Esophagus squamous epithelium (tissue), 5 donors: ENCODE measurements around the gene PIGR. TPM values are rescaled to one million over a fixed set of nuclear protein-coding genes. Genes with fewer than 3 reads are reported as not detected.

ENCODE experiments used
- DNase-seq: peaks from one replicate; lab custom pipeline; 2025; lab: John Stamatoyannopoulos, UW
- H3K27ac ChIP-seq, 4 donors: fragments of 200-600 bp; sonication (generic); one replicate each; pipeline ENCODE4 v1.5.1; 2016 to 2019; ENCODE audit warnings: mild to moderate bottlenecking in 1 of 4
- H3K27me3 ChIP-seq, 4 donors: fragments of 200-600 bp; sonication (generic); 1 replicate in 3 of 4; 2 replicates in 1 of 4; pipeline versions ENCODE4 v1.5.1 to v1.6.0; 2017 to 2021; ENCODE audit warnings: antibody characterized with exemption in 1 of 4
- H3K36me3 ChIP-seq, 3 donors: fragments of 200-600 bp; sonication (generic); one replicate each; pipeline ENCODE4 v1.5.1; 2016 to 2019
- H3K4me1 ChIP-seq, 3 donors: fragments of 200-600 bp; sonication (generic); one replicate each; pipeline ENCODE4 v1.5.1; 2017 to 2019
- H3K4me3 ChIP-seq, 4 donors: fragments of 200-600 bp; sonication (generic); 1 replicate in 3 of 4; 2 replicates in 1 of 4; pipeline ENCODE4 v1.5.1; 2016 to 2019; ENCODE audit warnings: mild to moderate bottlenecking in 2 of 4, moderate library complexity in 1 of 4
- H3K9me3 ChIP-seq, 3 donors: fragments of 200-600 bp; sonication (generic); one replicate each; pipeline ENCODE4 v1.5.1; 2016 to 2019
- POLR2A ChIP-seq, 4 donors: fragments of 450-650 bp; IDR thresholded peaks; one replicate each; pipeline ENCODE4 v1.6.1; 2017; ENCODE audit warnings: antibody characterized with exemption in 4 of 4, mild to moderate bottlenecking in 4 of 4, moderate library complexity in 3 of 4
- WGBS, 2 donors: methylation state at CpG; one replicate each; pipeline ENCODE4 v1.1.5; 2018; 5-methylcytosine and 5-hydroxymethylcytosine counted together
- intact Hi-C: fragments of 100-400 bp; cut with DNase I; formaldehyde crosslinking; loops from one replicate; pipeline ENCODE4 v1.15.0; 2022
- total RNA-seq, 4 donors: library from RNA; depleted of rRNA; stranded (reverse); fragments of >200 nt; gene quantifications; one replicate each; pipeline ENCODE4 v1.1.0, GENCODE V29; 2016
- TF ChIP-seq, protein P1 (sequence below), 6 experiments: fragments of 450-650 bp in 4 of 6; fragments of 200-600 bp in 2 of 6; sonication (generic) in 2 of 6; IDR thresholded peaks; one replicate each; pipeline ENCODE4 v1.5.1; 2016 to 2019; ENCODE audit warnings: antibody characterized with exemption in 6 of 6, mild to moderate bottlenecking in 4 of 6, moderate library complexity in 4 of 6
- donor health status: DM: yes; HTN: yes; CAD: no.

Gene PIGR
- total RNA-seq, 4 donors from 2014 or later = 0.99 to 144 (median 1.1) TPM; not detected in 1

- H3K4me1 ChIP-seq = peaks cover 0 to 9% (median 6%) of the 10 kb centered on the region in 3 donors
- 43 to 55% methylated on average over 6 to 7 of the region's 7 CpGs for WGBS, 2 donors
- intact Hi-C loops = loop anchor here (5.0 kb wide), 1 partner anchor 55 kb away; no protein-coding TSS in a partner anchor
- peak within 1 kb of the TSS in 2 of 4 donors; percentile 28 to 42 for H3K4me3 ChIP-seq
- TF ChIP-seq, protein P1, sequence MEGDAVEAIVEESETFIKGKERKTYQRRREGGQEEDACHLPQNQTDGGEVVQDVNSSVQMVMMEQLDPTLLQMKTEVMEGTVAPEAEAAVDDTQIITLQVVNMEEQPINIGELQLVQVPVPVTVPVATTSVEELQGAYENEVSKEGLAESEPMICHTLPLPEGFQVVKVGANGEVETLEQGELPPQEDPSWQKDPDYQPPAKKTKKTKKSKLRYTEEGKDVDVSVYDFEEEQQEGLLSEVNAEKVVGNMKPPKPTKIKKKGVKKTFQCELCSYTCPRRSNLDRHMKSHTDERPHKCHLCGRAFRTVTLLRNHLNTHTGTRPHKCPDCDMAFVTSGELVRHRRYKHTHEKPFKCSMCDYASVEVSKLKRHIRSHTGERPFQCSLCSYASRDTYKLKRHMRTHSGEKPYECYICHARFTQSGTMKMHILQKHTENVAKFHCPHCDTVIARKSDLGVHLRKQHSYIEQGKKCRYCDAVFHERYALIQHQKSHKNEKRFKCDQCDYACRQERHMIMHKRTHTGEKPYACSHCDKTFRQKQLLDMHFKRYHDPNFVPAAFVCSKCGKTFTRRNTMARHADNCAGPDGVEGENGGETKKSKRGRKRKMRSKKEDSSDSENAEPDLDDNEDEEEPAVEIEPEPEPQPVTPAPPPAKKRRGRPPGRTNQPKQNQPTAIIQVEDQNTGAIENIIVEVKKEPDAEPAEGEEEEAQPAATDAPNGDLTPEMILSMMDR (IDR thresholded peaks at IDR 0.05) = no peak
- peak in 2 of 4 donors; percentile 18 to 70 for TF ChIP-seq POLR2A (IDR thresholded peaks at IDR 0.05)
- no peak for DNase-seq
- no peaks in the 10 kb centered on the region for H3K27me3 ChIP-seq
- H3K9me3 ChIP-seq = no peaks in the 10 kb centered on the region
- no peaks in the 10 kb centered on the region for H3K36me3 ChIP-seq
- H3K27ac ChIP-seq = peak within 1 kb of the TSS; percentile 35 to 73 (median 60)
Observed at GRCh38 chr1:206921772-206922265, 24.4 kb downstream of the PIGR start, which contains the start of gene FCMR. TSS of gene FCMR (minus strand) at chr1:206921941. CDS start at chr1:206921854, 87 bp downstream.

DNA sequence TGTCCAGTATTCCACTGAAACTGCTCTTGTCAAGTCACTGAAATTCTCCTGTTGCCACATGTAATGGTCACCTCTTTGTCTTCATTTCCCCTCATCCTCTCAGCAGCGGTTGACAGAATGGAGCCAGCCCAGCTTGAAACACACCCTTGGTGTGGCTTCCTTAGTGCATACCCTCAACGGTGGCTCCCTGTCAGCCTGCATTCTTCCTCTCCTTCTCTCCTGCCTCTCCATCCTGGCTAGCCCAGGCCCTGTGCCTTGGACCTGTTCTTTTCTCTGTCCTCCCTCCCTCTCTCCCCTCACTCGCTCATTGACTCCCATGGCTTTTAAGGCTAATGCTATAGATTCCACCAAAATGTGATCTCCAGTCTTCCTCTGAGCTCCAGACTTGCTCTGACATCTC lies 28.2 kb downstream of the PIGR start:
- DNase-seq = no peak
- WGBS, 2 donors = 73 to 87% methylated on average over 3 of the region's 3 CpGs

DNA sequence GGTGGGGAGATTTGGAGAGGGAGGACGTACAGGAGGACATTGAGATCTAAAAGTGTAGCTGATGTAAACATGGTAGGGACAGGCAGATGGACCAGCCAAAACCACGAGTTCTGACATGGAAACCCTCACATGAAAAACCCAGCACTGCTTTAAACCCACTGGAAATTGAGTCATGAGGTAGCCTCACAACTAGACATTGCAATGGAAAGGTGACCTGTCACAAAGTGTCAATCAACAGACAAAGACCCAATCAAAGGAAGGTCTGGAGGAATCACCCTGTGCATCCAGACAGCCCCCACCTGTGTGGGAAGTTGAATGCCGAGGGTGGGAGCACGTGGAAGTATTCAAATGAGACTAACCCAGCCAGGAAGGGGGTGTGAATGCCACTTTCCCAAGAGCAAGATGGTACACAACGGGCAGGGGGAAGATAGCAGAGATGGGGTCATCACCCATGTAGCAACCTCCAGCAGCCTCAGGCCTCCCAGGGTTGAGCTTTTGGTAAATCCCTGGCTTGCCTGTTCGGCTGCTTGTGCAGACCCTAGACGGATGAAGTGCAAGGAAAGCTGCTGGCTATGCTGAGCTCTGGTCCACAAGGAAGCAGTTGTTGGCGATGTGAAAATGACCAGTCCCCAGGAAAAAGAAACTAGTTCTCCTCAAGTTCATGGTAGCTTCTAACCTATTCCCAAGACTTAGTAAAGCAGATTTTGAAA lies 30.1 kb downstream of the PIGR start:
- WGBS, 2 donors = 68 to 74% methylated on average over 8 of the region's 8 CpGs
- intact Hi-C loops = no loop called here
- Histone ChIP-seq H3K36me3 (no peaks in the 10 kb centered on the region), H3K27me3 (peaks cover 0 to 5% (median 0%) of the 10 kb centered on the region in 4 donors), H3K4me3 (no peak overlapping the region), H3K9me3 (no peaks in the 10 kb centered on the region), H3K27ac (no peak overlapping the region), H3K4me1 (peaks cover 0 to 12% (median 0%) of the 10 kb centered on the region in 3 donors)
- TF ChIP-seq, protein P1 (IDR thresholded peaks at IDR 0.05) = no peak
- TF ChIP-seq POLR2A (IDR thresholded peaks at IDR 0.05) = no peak
- no peak for DNase-seq

More for the DNA sequence above, 28.2 kb downstream of the PIGR start:
- intact Hi-C loops = no loop called here
- TF ChIP-seq, protein P1 (IDR thresholded peaks at IDR 0.05) = no peak
- TF ChIP-seq POLR2A (IDR thresholded peaks at IDR 0.05) = no peak
- no peak overlapping the region for H3K27ac ChIP-seq
- H3K36me3 ChIP-seq = no peaks in the 10 kb centered on the region
- H3K27me3 ChIP-seq = no peaks in the 10 kb centered on the region
- H3K4me3 ChIP-seq = peak overlapping the region in 1 of 4 donors; percentile 4
- peaks cover 0 to 9% (median 6%) of the 10 kb centered on the region in 3 donors for H3K4me1 ChIP-seq
- H3K9me3 ChIP-seq = no peaks in the 10 kb centered on the region

DNA sequence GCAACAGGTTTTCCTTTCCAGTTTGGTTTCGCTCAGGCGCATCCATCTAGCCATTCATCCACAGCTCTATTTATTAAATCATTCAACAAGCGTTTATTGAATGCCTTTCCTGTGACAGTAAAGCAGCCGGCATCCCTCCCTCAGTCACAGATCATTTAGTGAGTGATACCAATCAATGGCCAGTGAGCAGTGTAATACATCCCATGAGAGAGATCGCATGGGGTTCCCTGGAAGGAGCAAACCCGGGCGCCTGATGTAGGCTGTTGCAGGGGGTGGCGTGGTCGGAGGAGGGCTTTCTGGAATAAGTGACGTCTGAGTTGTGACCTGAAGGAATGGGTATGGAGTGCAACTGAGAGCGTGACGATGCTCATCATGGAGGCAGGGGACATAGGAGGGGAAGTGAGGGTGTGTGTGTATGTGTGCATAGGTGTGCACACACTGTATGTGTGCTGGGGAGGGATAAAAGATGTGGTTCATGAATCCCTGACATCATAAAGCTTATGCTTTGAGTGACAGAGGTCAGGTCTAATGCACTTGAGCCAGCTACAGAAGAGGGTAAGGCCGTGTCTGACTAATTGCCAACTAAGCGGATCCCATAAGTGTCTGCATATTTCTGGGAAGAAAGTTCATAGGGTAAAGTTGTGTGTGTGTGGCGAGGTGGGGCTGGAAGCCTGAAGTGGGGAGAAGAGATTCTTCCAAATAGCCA lies 31.1 kb downstream of the PIGR start:
- no peaks in the 10 kb centered on the region for H3K9me3 ChIP-seq
- no peak for DNase-seq
- H3K27ac ChIP-seq = no peak overlapping the region
- intact Hi-C loops = no loop called here
- peaks cover 0 to 18% (median under 1%) of the 10 kb centered on the region in 3 donors for H3K4me1 ChIP-seq
- H3K27me3 ChIP-seq = peaks cover 0 to 7% (median 0%) of the 10 kb centered on the region in 4 donors
- H3K4me3 ChIP-seq = no peak overlapping the region
- TF ChIP-seq, protein P1 (IDR thresholded peaks at IDR 0.05) = no peak
- no peak for TF ChIP-seq POLR2A (IDR thresholded peaks at IDR 0.05)
- 77 to 85% methylated on average over 11 to 15 of the region's 15 CpGs for WGBS, 2 donors
- H3K36me3 ChIP-seq = no peaks in the 10 kb centered on the region
